WERI-Rb-1 (cell line): Measurements from ENCODE around the gene VWA2.

Experiments used
- DNase-seq: peaks from one replicate; pipeline ENCODE4 v3.0.0-alpha.2; 2020
- H3K27ac ChIP-seq: fragments of 250-450 bp; sonication (Bioruptor Pico); 2 replicates; pipeline ENCODE4 v1.5.1; 2020; ENCODE audit warnings: mild to moderate bottlenecking, moderate library complexity
- H3K27me3 ChIP-seq: fragments of 250-450 bp; sonication (Bioruptor Pico); 2 replicates; pipeline ENCODE4 v1.5.1; 2021; ENCODE audit warnings: mild to moderate bottlenecking, low read depth, moderate library complexity; ENCODE audit not compliant: insufficient read depth, severe bottlenecking
- H3K36me3 ChIP-seq: fragments of 250-450 bp; sonication (Bioruptor Pico); 2 replicates; pipeline ENCODE4 v1.5.1; 2020; ENCODE audit warnings: mild to moderate bottlenecking, moderate library complexity
- H3K4me3 ChIP-seq: 2 replicates; pipeline ENCODE4 v1.5.1; 2011; ENCODE audit warnings: low read depth, mild to moderate bottlenecking, control low read depth, low read length
- H3K9me3 ChIP-seq: fragments of 250-450 bp; sonication (Bioruptor Pico); 2 replicates; pipeline ENCODE4 v1.5.1; 2021; ENCODE audit warnings: mild to moderate bottlenecking, moderate library complexity; ENCODE audit not compliant: severe bottlenecking
- CTCF ChIP-seq: IDR thresholded peaks from 2 replicates; pipeline ENCODE4 v1.5.1; 2011; ENCODE audit warnings: low read depth, mild to moderate bottlenecking, control low read depth, inconsistent platforms, low read length

The VWA2 gene

GRCh38 chr10:114285961-114286441 lies 46.9 kb downstream of the VWA2 start:
- no peak overlapping the region for H3K27ac ChIP-seq
- TF ChIP-seq CTCF = no peak
- H3K27me3 ChIP-seq = no peaks in the 10 kb centered on the region
- no peaks in the 10 kb centered on the region for H3K36me3 ChIP-seq
- no peaks in the 10 kb centered on the region for H3K9me3 ChIP-seq
- no peak for DNase-seq
- H3K4me3 ChIP-seq = no peak overlapping the region

- no peak for DNase-seq
- no peak overlapping the region for H3K27ac ChIP-seq
- H3K4me3 ChIP-seq = no peak overlapping the region
- no peaks in the 10 kb centered on the region for H3K36me3 ChIP-seq
- TF ChIP-seq CTCF = no peak
- H3K27me3 ChIP-seq = no peaks in the 10 kb centered on the region
- no peaks in the 10 kb centered on the region for H3K9me3 ChIP-seq
Measured at GRCh38 chr10:114286921-114287320, 47.9 kb downstream of the VWA2 start.

- no peak overlapping the region for H3K4me3 ChIP-seq
- H3K27ac ChIP-seq = no peak overlapping the region
- no peak for DNase-seq
- no peak for TF ChIP-seq CTCF
- H3K27me3 ChIP-seq = no peaks in the 10 kb centered on the region
- no peaks in the 10 kb centered on the region for H3K9me3 ChIP-seq
- H3K36me3 ChIP-seq = no peaks in the 10 kb centered on the region
Measured at GRCh38 chr10:114288424-114289095, 49.5 kb downstream of the VWA2 start.

- H3K27me3 ChIP-seq = no peaks in the 10 kb centered on the region
- no peak overlapping the region for H3K4me3 ChIP-seq
- DNase-seq = no peak
- H3K27ac ChIP-seq = no peak overlapping the region
- H3K36me3 ChIP-seq = no peaks in the 10 kb centered on the region
- no peaks in the 10 kb centered on the region for H3K9me3 ChIP-seq
- no peak for TF ChIP-seq CTCF
Measured at GRCh38 chr10:114289096-114289436, 50.0 kb downstream of the VWA2 start.

- Histone ChIP-seq H3K9me3 (no peaks in the 10 kb centered on the region), H3K27ac (no peak overlapping the region), H3K36me3 (no peaks in the 10 kb centered on the region), H3K27me3 (no peaks in the 10 kb centered on the region), H3K4me3 (no peak overlapping the region)
- no peak for TF ChIP-seq CTCF
- DNase-seq = no peak
Measured at GRCh38 chr10:114290038-114290437, 51.0 kb downstream of the VWA2 start.

- Histone ChIP-seq H3K4me3 (no peak overlapping the region), H3K9me3 (peaks cover 10% of the 10 kb centered on the region), H3K27me3 (no peaks in the 10 kb centered on the region), H3K27ac (no peak overlapping the region), H3K36me3 (no peaks in the 10 kb centered on the region)
- no peak for TF ChIP-seq CTCF
- no peak for DNase-seq
Measured at GRCh38 chr10:114291076-114291475, 52.0 kb downstream of the VWA2 start.
